ENCODE results near the gene SCGB1C2. TPM values are rescaled to one million over a fixed set of nuclear protein-coding genes. Genes with fewer than 3 reads are reported as not detected.

SCGB1C2 gene
- total and polyA plus RNA-seq, 7 donors = not detected

- no peak for TF ChIP-seq EP300 (IDR thresholded peaks at IDR 0.05)
- TF ChIP-seq POLR2A (IDR thresholded peaks at IDR 0.05) = no peak
- TF ChIP-seq, protein P1, sequence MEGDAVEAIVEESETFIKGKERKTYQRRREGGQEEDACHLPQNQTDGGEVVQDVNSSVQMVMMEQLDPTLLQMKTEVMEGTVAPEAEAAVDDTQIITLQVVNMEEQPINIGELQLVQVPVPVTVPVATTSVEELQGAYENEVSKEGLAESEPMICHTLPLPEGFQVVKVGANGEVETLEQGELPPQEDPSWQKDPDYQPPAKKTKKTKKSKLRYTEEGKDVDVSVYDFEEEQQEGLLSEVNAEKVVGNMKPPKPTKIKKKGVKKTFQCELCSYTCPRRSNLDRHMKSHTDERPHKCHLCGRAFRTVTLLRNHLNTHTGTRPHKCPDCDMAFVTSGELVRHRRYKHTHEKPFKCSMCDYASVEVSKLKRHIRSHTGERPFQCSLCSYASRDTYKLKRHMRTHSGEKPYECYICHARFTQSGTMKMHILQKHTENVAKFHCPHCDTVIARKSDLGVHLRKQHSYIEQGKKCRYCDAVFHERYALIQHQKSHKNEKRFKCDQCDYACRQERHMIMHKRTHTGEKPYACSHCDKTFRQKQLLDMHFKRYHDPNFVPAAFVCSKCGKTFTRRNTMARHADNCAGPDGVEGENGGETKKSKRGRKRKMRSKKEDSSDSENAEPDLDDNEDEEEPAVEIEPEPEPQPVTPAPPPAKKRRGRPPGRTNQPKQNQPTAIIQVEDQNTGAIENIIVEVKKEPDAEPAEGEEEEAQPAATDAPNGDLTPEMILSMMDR (IDR thresholded peaks at IDR 0.05) = no peak
- TF ChIP-seq POLR2AphosphoS5 (IDR thresholded peaks at IDR 0.05) = no peak
Measured at GRCh38 chr17:156946-157345, 19.6 kb downstream of the SCGB1C2 start.

DNA sequence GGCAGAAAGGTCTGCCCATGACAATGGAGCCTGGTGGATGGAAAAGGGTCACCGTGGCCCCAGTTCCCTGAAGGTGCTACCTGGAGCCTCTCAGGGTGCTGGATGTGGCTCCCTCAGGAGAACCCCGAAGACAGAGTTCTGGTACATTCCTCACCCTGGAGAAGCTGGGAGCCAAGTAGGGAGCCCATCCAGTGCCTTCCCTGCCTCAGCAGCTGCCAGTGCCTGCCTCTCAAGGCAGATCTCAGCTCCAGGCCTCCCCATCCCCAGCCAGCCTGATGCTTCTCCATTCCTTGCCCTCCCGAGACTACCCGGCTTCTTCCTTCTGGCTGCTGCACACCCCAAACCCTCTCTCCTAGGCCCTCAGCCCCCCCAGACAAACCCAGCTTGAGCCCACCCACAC lies 20.5 kb downstream of the SCGB1C2 start:
- TF ChIP-seq EP300 (IDR thresholded peaks at IDR 0.05) = no peak
- TF ChIP-seq POLR2A (IDR thresholded peaks at IDR 0.05) = no peak
- TF ChIP-seq, protein P1 (IDR thresholded peaks at IDR 0.05) = no peak
- no peak for TF ChIP-seq POLR2AphosphoS5 (IDR thresholded peaks at IDR 0.05)
- Histone ChIP-seq H3K4me3 (no peak overlapping the region), H3K36me3 (no peaks in the 10 kb centered on the region), H3K4me1 (no peaks in the 10 kb centered on the region), H3K27me3 (no peaks in the 10 kb centered on the region), H3K9me3 (no peaks in the 10 kb centered on the region), H3K27ac (no peak overlapping the region)
- intact Hi-C loops (cut with DNase I) = no loop called here
- no peak for DNase-seq
- WGBS, 2 donors = 90 to 91% methylated on average over 4 of the region's 4 CpGs

More at GRCh38 chr17:156946-157345, 19.6 kb downstream of the SCGB1C2 start:
- Histone ChIP-seq H3K9me3 (no peaks in the 10 kb centered on the region), H3K4me1 (no peaks in the 10 kb centered on the region), H3K27ac (no peak overlapping the region), H3K36me3 (no peaks in the 10 kb centered on the region), H3K27me3 (no peaks in the 10 kb centered on the region), H3K4me3 (no peak overlapping the region)
- no peak for DNase-seq
- 90 to 93% methylated on average over 19 of the region's 19 CpGs for WGBS, 2 donors
- intact Hi-C loops (cut with DNase I) = no loop called here

- Histone ChIP-seq H3K36me3 (no peaks in the 10 kb centered on the region), H3K27me3 (no peaks in the 10 kb centered on the region), H3K4me1 (no peaks in the 10 kb centered on the region), H3K27ac (no peak overlapping the region), H3K9me3 (no peaks in the 10 kb centered on the region), H3K4me3 (no peak overlapping the region)
- TF ChIP-seq EP300 (IDR thresholded peaks at IDR 0.05) (no peak), POLR2AphosphoS5 (IDR thresholded peaks at IDR 0.05) (no peak), POLR2A (IDR thresholded peaks at IDR 0.05) (no peak)
- TF ChIP-seq, protein P1 (IDR thresholded peaks at IDR 0.05) = no peak
- 92 to 94% methylated on average over 7 of the region's 7 CpGs for WGBS, 2 donors
- no peak for DNase-seq
- intact Hi-C loops (cut with DNase I) = no loop called here
Measured at GRCh38 chr17:158379-158778, 21.0 kb downstream of the SCGB1C2 start.

DNA sequence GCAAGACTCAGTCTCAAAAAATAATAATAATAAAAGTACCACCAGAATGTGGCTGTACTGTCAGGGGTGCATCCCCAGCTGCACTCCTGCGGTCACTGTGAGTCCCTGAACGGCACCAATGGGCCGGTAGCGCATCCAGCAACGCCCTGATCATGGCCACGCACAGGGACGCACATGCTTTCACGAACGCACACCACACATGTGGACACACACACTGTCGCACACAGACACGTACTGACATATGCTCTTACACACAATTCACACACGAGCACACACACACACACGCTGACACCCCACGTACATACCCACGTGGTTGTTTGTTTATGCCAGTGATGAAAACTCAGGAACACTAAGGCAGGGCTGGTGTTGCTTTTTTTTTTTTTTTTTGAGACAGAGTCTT lies 22.2 kb downstream of the SCGB1C2 start:
- WGBS, 2 donors = 91 to 93% methylated on average over 15 of the region's 15 CpGs
- intact Hi-C loops (cut with DNase I) = no loop called here

More for the DNA sequence above, 22.2 kb downstream of the SCGB1C2 start:
- Histone ChIP-seq H3K9me3 (no peaks in the 10 kb centered on the region), H3K27me3 (no peaks in the 10 kb centered on the region), H3K36me3 (no peaks in the 10 kb centered on the region), H3K27ac (no peak overlapping the region), H3K4me3 (no peak overlapping the region), H3K4me1 (no peaks in the 10 kb centered on the region)
- DNase-seq = no peak
- TF ChIP-seq EP300 (IDR thresholded peaks at IDR 0.05) (no peak), POLR2A (IDR thresholded peaks at IDR 0.05) (no peak), POLR2AphosphoS5 (IDR thresholded peaks at IDR 0.05) (no peak)
- TF ChIP-seq, protein P1 (IDR thresholded peaks at IDR 0.05) = no peak
